Measurements from ENCODE around the gene EYA2.

The EYA2 gene

GRCh38 chr20:47066484-47067270 is 172.0 kb downstream of the EYA2 start:
- no peak for DNase-seq (ENCODE audit: low read depth)
- TF ChIP-seq CTCF (IDR thresholded peaks at IDR 0.05; ENCODE audit: low read depth, low read length) (no peak), POLR2A (IDR thresholded peaks at IDR 0.05; ENCODE audit: extremely low read depth, insufficient read length) (no peak), MYC (IDR thresholded peaks at IDR 0.05; ENCODE audit: low read depth, low read length) (no peak), MAX (IDR thresholded peaks at IDR 0.05; ENCODE audit: low read depth, low read length) (no peak)
- H3K4me3 ChIP-seq (ENCODE audit: low read depth, low read length), result no peak overlapping the region

- no peak for TF ChIP-seq MYC (IDR thresholded peaks at IDR 0.05; ENCODE audit: low read depth, low read length)
- no peak for TF ChIP-seq MAX (IDR thresholded peaks at IDR 0.05; ENCODE audit: low read depth, low read length)
- no peak for TF ChIP-seq POLR2A (IDR thresholded peaks at IDR 0.05; ENCODE audit: extremely low read depth, insufficient read length)
- TF ChIP-seq CTCF (IDR thresholded peaks at IDR 0.05; ENCODE audit: low read depth, low read length), result no peak
- H3K4me3 ChIP-seq (ENCODE audit: low read depth, low read length), result no peak overlapping the region
- no peak for DNase-seq (ENCODE audit: low read depth)
Measured at GRCh38 chr20:47067776-47068175, 173.1 kb downstream of the EYA2 start.

- no peak for TF ChIP-seq CTCF (IDR thresholded peaks at IDR 0.05; ENCODE audit: low read depth, low read length)
- TF ChIP-seq MYC (IDR thresholded peaks at IDR 0.05; ENCODE audit: low read depth, low read length), result no peak
- TF ChIP-seq MAX (IDR thresholded peaks at IDR 0.05; ENCODE audit: low read depth, low read length), result no peak
- TF ChIP-seq POLR2A (IDR thresholded peaks at IDR 0.05; ENCODE audit: extremely low read depth, insufficient read length), result no peak
- H3K4me3 ChIP-seq (ENCODE audit: low read depth, low read length), result no peak overlapping the region
- DNase-seq (ENCODE audit: low read depth), result no peak
Measured at GRCh38 chr20:47070176-47070575, 175.5 kb downstream of the EYA2 start.

- no peak for DNase-seq (ENCODE audit: low read depth)
- TF ChIP-seq CTCF (IDR thresholded peaks at IDR 0.05; ENCODE audit: low read depth, low read length) (no peak), POLR2A (IDR thresholded peaks at IDR 0.05; ENCODE audit: extremely low read depth, insufficient read length) (no peak), MYC (IDR thresholded peaks at IDR 0.05; ENCODE audit: low read depth, low read length) (no peak), MAX (IDR thresholded peaks at IDR 0.05; ENCODE audit: low read depth, low read length) (no peak)
- no peak overlapping the region for H3K4me3 ChIP-seq (ENCODE audit: low read depth, low read length)
Measured at GRCh38 chr20:47071646-47072185, 177.1 kb downstream of the EYA2 start.

- no peak overlapping the region for H3K4me3 ChIP-seq (ENCODE audit: low read depth, low read length)
- DNase-seq (ENCODE audit: low read depth), result no peak
- TF ChIP-seq MYC (IDR thresholded peaks at IDR 0.05; ENCODE audit: low read depth, low read length) (no peak), MAX (IDR thresholded peaks at IDR 0.05; ENCODE audit: low read depth, low read length) (no peak), CTCF (IDR thresholded peaks at IDR 0.05; ENCODE audit: low read depth, low read length) (no peak), POLR2A (IDR thresholded peaks at IDR 0.05; ENCODE audit: extremely low read depth, insufficient read length) (no peak)
Measured at GRCh38 chr20:47073766-47074475, 179.3 kb downstream of the EYA2 start.

Measured in NB4 (cell line).